Transverse colon (tissue), 3 donors: Measurements from ENCODE around the gene ROR1.

Experiments
- CTCF ChIP-seq, 5 experiments: fragments of 200-600 bp in 3 of 5; fragments of 450-650 bp in 2 of 5; sonication (generic) in 3 of 5; IDR thresholded peaks; 1 replicate in 2 of 5; 2 replicates in 3 of 5; pipeline ENCODE4 v1.5.1; 2016 to 2017; ENCODE audit warnings: antibody characterized with exemption in 5 of 5, inconsistent platforms in 3 of 5, mild to moderate bottlenecking in 2 of 5, moderate library complexity in 1 of 5
- EP300 ChIP-seq: sonication (generic); formaldehyde crosslinking; IDR thresholded peaks from one replicate; pipeline ENCODE4 v1.6.1; 2017; ENCODE audit warnings: antibody characterized with exemption, low read depth

DNA sequence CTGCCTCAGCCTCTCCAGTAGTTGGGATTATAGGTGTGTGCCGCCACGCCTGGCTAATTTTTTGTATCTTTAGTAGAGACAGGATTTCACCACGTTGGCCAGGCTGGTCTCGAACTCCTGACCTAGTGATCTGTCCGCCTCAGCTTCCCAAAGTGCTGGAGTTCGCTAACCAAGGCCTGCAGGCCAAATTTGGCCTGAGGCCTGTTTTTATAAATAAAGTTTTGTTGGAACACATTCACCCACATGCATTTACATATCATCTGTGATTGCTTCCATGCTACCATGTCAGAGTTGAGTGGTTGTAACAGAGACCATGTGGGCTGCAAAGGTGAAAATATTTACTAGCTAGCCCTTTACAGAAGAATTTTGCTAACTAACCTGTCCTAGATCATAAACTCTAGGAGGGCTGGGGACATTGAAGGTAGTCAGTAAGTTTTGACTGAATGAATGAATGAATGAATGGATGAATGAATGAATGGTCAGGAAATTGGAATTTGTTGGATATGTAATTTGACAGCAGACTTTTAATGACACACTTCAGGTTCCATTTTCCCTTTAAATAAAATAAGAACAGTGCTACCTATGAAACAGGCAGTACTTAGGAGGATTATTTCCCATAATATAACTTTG lies 38.4 kb downstream of the ROR1 start:
- TF ChIP-seq EP300 (no peak), CTCF (IDR thresholded peaks at IDR 0.05) (no peak)
